SK-N-SH (cell line): ENCODE data around the gene CEP19. TPM values are rescaled to one million over a fixed set of nuclear protein-coding genes. Genes with fewer than 3 reads are reported as not detected.

Source experiments
- CTCF ChIA-PET: fragments of 300-600, 350-600 bp; formaldehyde crosslinking; extraction: SDS; loops from one replicate; lab custom pipeline; 2021; lab: Yijun Ruan, JAX
- POLR2A ChIA-PET: fragments of 350-600 bp; sonication (Branson Sonifier 250); formaldehyde crosslinking; extraction: SDS; loops from one replicate; lab custom pipeline; 2020; ENCODE audit warnings: antibody characterized with exemption, inconsistent platforms; lab: Yijun Ruan, JAX
- DNase-seq: peaks from one replicate; pipeline ENCODE4 v3.0.0; 2012
- H2AFZ ChIP-seq: fragments of 200-600 bp; sonication (generic); 2 replicates; pipeline ENCODE4 v1.8.1; 2016; ENCODE audit warnings: antibody characterized with exemption, mild to moderate bottlenecking, low read depth
- H3F3A ChIP-seq: fragments of 200-600 bp; sonication (generic); replicated peaks from 2 replicates; pipeline ENCODE3; 2016; ENCODE audit warnings: antibody characterized with exemption, mild to moderate bottlenecking; ENCODE audit not compliant: insufficient read depth
- H3K27ac ChIP-seq, 2 experiments: fragments of 200-500 bp in 1 of 2; fragments of 200-600 bp in 1 of 2; sonication (Bioruptor generic) in 1 of 2; sonication (generic), shearing (Covaris generic) in 1 of 2; 2 replicates each; pipeline versions ENCODE4 v1.5.1 to v1.6.1; 2014 to 2016; ENCODE audit warnings: low read depth in 2 of 2, inconsistent platforms in 1 of 2, low read length in 1 of 2, mild to moderate bottlenecking in 1 of 2, mixed read lengths in 1 of 2
- H3K27me3 ChIP-seq: fragments of 200-600 bp; sonication (generic), shearing (Covaris generic); 2 replicates; pipeline ENCODE4 v1.6.1; 2016; ENCODE audit warnings: mixed run types; ENCODE audit not compliant: insufficient read depth
- H3K36me3 ChIP-seq, 2 experiments: fragments of 200-500 bp in 1 of 2; fragments of 200-600 bp in 1 of 2; sonication (Bioruptor generic) in 1 of 2; sonication (generic) in 1 of 2; replicated peaks in 1 of 2; 2 replicates each; pipeline versions ENCODE3 to v1.5.1; 2014 to 2016; ENCODE audit warnings: low read length in 1 of 2, mild to moderate bottlenecking in 1 of 2; ENCODE audit not compliant: insufficient read depth in 2 of 2, control insufficient read depth in 1 of 2
- H3K4me1 ChIP-seq, 2 experiments: fragments of 200-500 bp in 1 of 2; fragments of 200-600 bp in 1 of 2; sonication (Bioruptor generic) in 1 of 2; sonication (generic), shearing (Covaris generic) in 1 of 2; 2 replicates each; pipeline versions ENCODE4 v1.5.1 to v1.6.1; 2014 to 2016; ENCODE audit warnings: low read depth in 1 of 2, low read length in 1 of 2, mixed run types in 1 of 2; ENCODE audit not compliant: insufficient read depth in 2 of 2, control insufficient read depth in 1 of 2
- H3K4me2 ChIP-seq: fragments of 200-600 bp; sonication (generic), shearing (Covaris generic); 2 replicates; pipeline ENCODE4 v1.6.1; 2017; ENCODE audit warnings: mixed run types
- H3K4me3 ChIP-seq, 2 experiments: fragments of 200-500 bp in 1 of 2; fragments of 200-600 bp in 1 of 2; sonication (Bioruptor generic) in 1 of 2; sonication (generic), shearing (Covaris generic) in 1 of 2; 2 replicates each; pipeline versions ENCODE4 v1.5.1 to v1.8.1; 2014 to 2016; ENCODE audit warnings: low read depth in 2 of 2, inconsistent platforms in 1 of 2, low read length in 1 of 2, mild to moderate bottlenecking in 1 of 2, mixed read lengths in 1 of 2, moderate library complexity in 1 of 2
- H3K79me2 ChIP-seq: fragments of 200-600 bp; sonication (generic); 2 replicates; pipeline ENCODE4 v1.8.1; 2017; ENCODE audit warnings: mild to moderate bottlenecking; ENCODE audit not compliant: insufficient read depth
- H3K9ac ChIP-seq: fragments of 200-600 bp; sonication (generic); 2 replicates; pipeline ENCODE4 v1.6.1; 2017; ENCODE audit warnings: mixed run types
- H3K9me2 ChIP-seq: fragments of 200-600 bp; sonication (generic); 2 replicates; pipeline ENCODE4 v1.6.1; 2017; ENCODE audit warnings: mixed run types
- H3K9me3 ChIP-seq: fragments of 200-600 bp; sonication (generic); 2 replicates; pipeline ENCODE4 v1.6.1; 2017; ENCODE audit warnings: mixed run types, mild to moderate bottlenecking, moderate library complexity
- H4K20me1 ChIP-seq: fragments of 200-600 bp; sonication (generic); 2 replicates; pipeline ENCODE4 v1.6.1; 2017; ENCODE audit warnings: mild to moderate bottlenecking, mixed run types; ENCODE audit not compliant: insufficient read depth
- ELF1 ChIP-seq: IDR thresholded peaks from 2 replicates; pipeline ENCODE4 v1.4.0; 2012
- EZH2phosphoT487 ChIP-seq: fragments of 200-600 bp; sonication (generic); IDR thresholded peaks from 2 replicates; pipeline ENCODE4 v1.6.1; 2017; ENCODE audit warnings: low read depth, mixed run types, mild to moderate bottlenecking, antibody characterized with exemption, moderate library complexity, borderline replicate concordance
- FOSL2 ChIP-seq: IDR thresholded peaks from 2 replicates; pipeline ENCODE4 v1.4.0; 2012; ENCODE audit warnings: low read depth, mild to moderate bottlenecking, moderate library complexity, borderline replicate concordance
- FOXM1 ChIP-seq: IDR thresholded peaks from 2 replicates; pipeline ENCODE4 v1.4.0; 2012; ENCODE audit warnings: low read depth, mild to moderate bottlenecking
- GABPA ChIP-seq: IDR thresholded peaks from 2 replicates; pipeline ENCODE4 v1.4.0; 2012; ENCODE audit warnings: low read depth, mild to moderate bottlenecking
- JUND ChIP-seq: IDR thresholded peaks from 2 replicates; pipeline ENCODE4 v1.4.0; 2012
- NRF1 ChIP-seq: IDR thresholded peaks from 2 replicates; pipeline ENCODE4 v1.6.1; 2012; ENCODE audit warnings: low read depth, mild to moderate bottlenecking, low read length
- RAD21 ChIP-seq: IDR thresholded peaks from 2 replicates; pipeline ENCODE4 v1.6.1; 2012; ENCODE audit warnings: mild to moderate bottlenecking, low read length
- RCOR1 ChIP-seq: fragments of 150-350 bp; IDR thresholded peaks from 2 replicates; pipeline ENCODE4 v1.6.1; 2017; ENCODE audit warnings: antibody characterized with exemption, low read length
- RFX5 ChIP-seq: IDR thresholded peaks from 2 replicates; pipeline ENCODE4 v1.6.1; 2012; ENCODE audit warnings: mild to moderate bottlenecking, improper control_type of control experiment, low read length
- SMC3 ChIP-seq: IDR thresholded peaks from 2 replicates; pipeline ENCODE4 v1.6.1; 2012; ENCODE audit warnings: low read depth, low read length, improper control_type of control experiment
- TAF1 ChIP-seq: IDR thresholded peaks from 2 replicates; pipeline ENCODE4 v1.6.1; 2012; ENCODE audit warnings: low read depth, mild to moderate bottlenecking, low read length, moderate library complexity, borderline replicate concordance
- YY1 ChIP-seq: IDR thresholded peaks from 2 replicates; pipeline ENCODE4 v1.4.0; 2012; ENCODE audit warnings: low read depth, mild to moderate bottlenecking
- WGBS: methylation state at CpG from one replicate; pipeline ENCODE4 v1.1.6; 2017; ENCODE audit warnings: low lambda C conversion rate; 5-methylcytosine and 5-hydroxymethylcytosine counted together
- polyA plus RNA-seq, 3 experiments: library from polyadenylated mRNA; depleted of rRNA; stranded (reverse); fragments of >200 nt; gene quantifications; 2 replicates each; pipeline ENCODE4 v1.2.3, GENCODE V29; 2012
- TF ChIP-seq, protein P1 (sequence below): IDR thresholded peaks from 2 replicates; pipeline ENCODE4 v1.4.0; 2012; ENCODE audit warnings: low read depth, borderline replicate concordance
- TF ChIP-seq, protein P2 (sequence below): IDR thresholded peaks from 2 replicates; pipeline ENCODE4 v1.4.0; 2012; ENCODE audit warnings: low read depth, borderline replicate concordance
- TF ChIP-seq, protein P3 (sequence below): IDR thresholded peaks from 2 replicates; pipeline ENCODE4 v1.6.1; 2012; ENCODE audit warnings: mild to moderate bottlenecking, low read depth, low read length, moderate library complexity
- TF ChIP-seq, protein P4 (sequence below): IDR thresholded peaks from 2 replicates; pipeline ENCODE4 v1.4.0; 2012; ENCODE audit warnings: low read depth
- TF ChIP-seq, protein P5 (sequence below): fragments of 150-350 bp; IDR thresholded peaks from 2 replicates; pipeline ENCODE4 v1.6.1; 2016; ENCODE audit warnings: mild to moderate bottlenecking, low read depth, low read length

CEP19 gene
- polyA plus RNA-seq, 1 of the 3 experiments (the other 2 are of a cell fraction): 2.6 TPM

DNA sequence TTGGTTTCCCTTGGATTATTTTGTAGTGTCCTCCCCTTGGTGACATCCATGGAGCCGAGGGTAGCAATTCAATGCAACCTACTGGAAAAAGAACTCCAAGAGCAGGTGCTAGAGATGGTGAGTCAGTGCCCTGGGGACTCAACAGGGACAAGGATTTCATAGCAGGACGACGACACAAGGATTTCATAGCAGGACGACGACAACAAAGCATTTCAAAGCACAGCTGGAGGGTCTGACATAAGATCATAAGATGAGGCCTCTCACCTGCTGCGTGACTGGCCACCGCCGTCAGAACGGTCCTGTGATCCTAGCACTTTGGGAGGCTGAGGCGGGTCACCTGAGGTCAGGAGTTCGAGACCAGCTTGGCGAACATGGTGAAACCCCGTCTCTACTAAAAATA is 50.0 kb downstream of the CEP19 start:
- no peak overlapping the region for H3K4me2 ChIP-seq
- no peak overlapping the region for H3K4me3 ChIP-seq
- no peak overlapping the region for H3K9ac ChIP-seq
- WGBS: 94% methylated on average over 13 of the region's 13 CpGs
- H3K4me1 ChIP-seq: peaks cover 5 to 8% of the 10 kb centered on the region in 2 experiments; a peak in 2 of 4 replicates
- no peak for DNase-seq
- no peaks in the 10 kb centered on the region for H3K27me3 ChIP-seq
- CTCF ChIA-PET: interaction anchor here (1.0 kb wide), 1 partner anchor 32 kb away, joined by 3 read pairs; no protein-coding TSS in a partner anchor
- H2AFZ ChIP-seq: no peak overlapping the region
- no peak overlapping the region for H3K27ac ChIP-seq
- H3F3A ChIP-seq: peaks cover 5% of the 10 kb centered on the region
- no peaks in the 10 kb centered on the region for H4K20me1 ChIP-seq
- H3K9me3 ChIP-seq: no peaks in the 10 kb centered on the region
- H3K9me2 ChIP-seq: no peaks in the 10 kb centered on the region
- POLR2A ChIA-PET: no interaction called here
- H3K79me2 ChIP-seq: no peaks in the 10 kb centered on the region
- TF ChIP-seq FOXM1: no peak
- TF ChIP-seq FOSL2: no peak
- TF ChIP-seq GABPA: no peak
- TF ChIP-seq ELF1: no peak
- TF ChIP-seq JUND: no peak
- TF ChIP-seq, protein P1, sequence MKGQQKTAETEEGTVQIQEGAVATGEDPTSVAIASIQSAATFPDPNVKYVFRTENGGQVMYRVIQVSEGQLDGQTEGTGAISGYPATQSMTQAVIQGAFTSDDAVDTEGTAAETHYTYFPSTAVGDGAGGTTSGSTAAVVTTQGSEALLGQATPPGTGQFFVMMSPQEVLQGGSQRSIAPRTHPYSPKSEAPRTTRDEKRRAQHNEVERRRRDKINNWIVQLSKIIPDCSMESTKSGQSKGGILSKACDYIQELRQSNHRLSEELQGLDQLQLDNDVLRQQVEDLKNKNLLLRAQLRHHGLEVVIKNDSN: no peak
- TF ChIP-seq SMC3: no peak
- H3K36me3 ChIP-seq: no peaks in the 10 kb centered on the region

DNA sequence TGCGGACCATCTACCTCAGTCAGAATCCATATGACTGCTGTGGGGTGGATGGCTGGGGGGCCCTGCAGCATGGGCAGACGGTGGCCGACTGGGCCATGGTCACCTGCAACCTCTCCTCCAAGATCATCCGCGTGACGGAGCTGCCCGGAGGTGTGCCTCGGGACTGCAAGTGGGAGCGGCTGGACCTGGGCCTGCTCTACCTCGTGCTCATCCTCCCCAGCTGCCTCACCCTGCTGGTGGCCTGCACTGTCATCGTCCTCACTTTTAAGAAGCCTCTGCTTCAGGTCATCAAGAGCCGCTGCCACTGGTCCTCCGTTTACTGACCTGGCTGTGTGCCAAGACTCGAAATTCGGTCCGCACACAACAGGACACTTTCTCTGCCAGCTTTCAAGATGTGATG is 50.6 kb downstream of the CEP19 start:
- no peaks in the 10 kb centered on the region for H3K9me3 ChIP-seq
- peaks cover 5 to 8% of the 10 kb centered on the region in 2 experiments; a peak in 2 of 4 replicates for H3K4me1 ChIP-seq
- ChIA-PET POLR2A (no interaction called here), CTCF (interaction anchor here (1.0 to 1.7 kb wide), 2 partner anchors 23 to 51 kb away, joined by 4 read pairs; no protein-coding TSS in a partner anchor)
- H3F3A ChIP-seq: peaks cover 5% of the 10 kb centered on the region
- no peaks in the 10 kb centered on the region for H3K9me2 ChIP-seq
- H2AFZ ChIP-seq: no peak overlapping the region
- no peaks in the 10 kb centered on the region for H4K20me1 ChIP-seq
- no peaks in the 10 kb centered on the region for H3K79me2 ChIP-seq
- 77% methylated on average over 5 of the region's 16 CpGs for WGBS
- H3K9ac ChIP-seq: no peak overlapping the region
- no peak overlapping the region for H3K27ac ChIP-seq
- H3K4me2 ChIP-seq: no peak overlapping the region
- H3K4me3 ChIP-seq: no peak overlapping the region
- DNase-seq: no peak
- no peaks in the 10 kb centered on the region for H3K36me3 ChIP-seq
- no peaks in the 10 kb centered on the region for H3K27me3 ChIP-seq
- TF ChIP-seq EZH2phosphoT487: no peak
- no peak for TF ChIP-seq JUND
- no peak for TF ChIP-seq NRF1
- no peak for TF ChIP-seq FOXM1
- TF ChIP-seq, protein P2, sequence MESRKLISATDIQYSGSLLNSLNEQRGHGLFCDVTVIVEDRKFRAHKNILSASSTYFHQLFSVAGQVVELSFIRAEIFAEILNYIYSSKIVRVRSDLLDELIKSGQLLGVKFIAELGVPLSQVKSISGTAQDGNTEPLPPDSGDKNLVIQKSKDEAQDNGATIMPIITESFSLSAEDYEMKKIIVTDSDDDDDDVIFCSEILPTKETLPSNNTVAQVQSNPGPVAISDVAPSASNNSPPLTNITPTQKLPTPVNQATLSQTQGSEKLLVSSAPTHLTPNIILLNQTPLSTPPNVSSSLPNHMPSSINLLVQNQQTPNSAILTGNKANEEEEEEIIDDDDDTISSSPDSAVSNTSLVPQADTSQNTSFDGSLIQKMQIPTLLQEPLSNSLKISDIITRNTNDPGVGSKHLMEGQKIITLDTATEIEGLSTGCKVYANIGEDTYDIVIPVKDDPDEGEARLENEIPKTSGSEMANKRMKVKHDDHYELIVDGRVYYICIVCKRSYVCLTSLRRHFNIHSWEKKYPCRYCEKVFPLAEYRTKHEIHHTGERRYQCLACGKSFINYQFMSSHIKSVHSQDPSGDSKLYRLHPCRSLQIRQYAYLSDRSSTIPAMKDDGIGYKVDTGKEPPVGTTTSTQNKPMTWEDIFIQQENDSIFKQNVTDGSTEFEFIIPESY: no peak
- TF ChIP-seq, protein P3, sequence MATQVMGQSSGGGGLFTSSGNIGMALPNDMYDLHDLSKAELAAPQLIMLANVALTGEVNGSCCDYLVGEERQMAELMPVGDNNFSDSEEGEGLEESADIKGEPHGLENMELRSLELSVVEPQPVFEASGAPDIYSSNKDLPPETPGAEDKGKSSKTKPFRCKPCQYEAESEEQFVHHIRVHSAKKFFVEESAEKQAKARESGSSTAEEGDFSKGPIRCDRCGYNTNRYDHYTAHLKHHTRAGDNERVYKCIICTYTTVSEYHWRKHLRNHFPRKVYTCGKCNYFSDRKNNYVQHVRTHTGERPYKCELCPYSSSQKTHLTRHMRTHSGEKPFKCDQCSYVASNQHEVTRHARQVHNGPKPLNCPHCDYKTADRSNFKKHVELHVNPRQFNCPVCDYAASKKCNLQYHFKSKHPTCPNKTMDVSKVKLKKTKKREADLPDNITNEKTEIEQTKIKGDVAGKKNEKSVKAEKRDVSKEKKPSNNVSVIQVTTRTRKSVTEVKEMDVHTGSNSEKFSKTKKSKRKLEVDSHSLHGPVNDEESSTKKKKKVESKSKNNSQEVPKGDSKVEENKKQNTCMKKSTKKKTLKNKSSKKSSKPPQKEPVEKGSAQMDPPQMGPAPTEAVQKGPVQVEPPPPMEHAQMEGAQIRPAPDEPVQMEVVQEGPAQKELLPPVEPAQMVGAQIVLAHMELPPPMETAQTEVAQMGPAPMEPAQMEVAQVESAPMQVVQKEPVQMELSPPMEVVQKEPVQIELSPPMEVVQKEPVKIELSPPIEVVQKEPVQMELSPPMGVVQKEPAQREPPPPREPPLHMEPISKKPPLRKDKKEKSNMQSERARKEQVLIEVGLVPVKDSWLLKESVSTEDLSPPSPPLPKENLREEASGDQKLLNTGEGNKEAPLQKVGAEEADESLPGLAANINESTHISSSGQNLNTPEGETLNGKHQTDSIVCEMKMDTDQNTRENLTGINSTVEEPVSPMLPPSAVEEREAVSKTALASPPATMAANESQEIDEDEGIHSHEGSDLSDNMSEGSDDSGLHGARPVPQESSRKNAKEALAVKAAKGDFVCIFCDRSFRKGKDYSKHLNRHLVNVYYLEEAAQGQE: no peak
- TF ChIP-seq RCOR1: no peak
- no peak for TF ChIP-seq TAF1
- TF ChIP-seq, protein P1: no peak
- no peak for TF ChIP-seq GABPA
- TF ChIP-seq, protein P4, sequence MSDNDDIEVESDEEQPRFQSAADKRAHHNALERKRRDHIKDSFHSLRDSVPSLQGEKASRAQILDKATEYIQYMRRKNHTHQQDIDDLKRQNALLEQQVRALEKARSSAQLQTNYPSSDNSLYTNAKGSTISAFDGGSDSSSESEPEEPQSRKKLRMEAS: no peak
- no peak for TF ChIP-seq YY1
- TF ChIP-seq FOSL2: no peak
- TF ChIP-seq, protein P5, sequence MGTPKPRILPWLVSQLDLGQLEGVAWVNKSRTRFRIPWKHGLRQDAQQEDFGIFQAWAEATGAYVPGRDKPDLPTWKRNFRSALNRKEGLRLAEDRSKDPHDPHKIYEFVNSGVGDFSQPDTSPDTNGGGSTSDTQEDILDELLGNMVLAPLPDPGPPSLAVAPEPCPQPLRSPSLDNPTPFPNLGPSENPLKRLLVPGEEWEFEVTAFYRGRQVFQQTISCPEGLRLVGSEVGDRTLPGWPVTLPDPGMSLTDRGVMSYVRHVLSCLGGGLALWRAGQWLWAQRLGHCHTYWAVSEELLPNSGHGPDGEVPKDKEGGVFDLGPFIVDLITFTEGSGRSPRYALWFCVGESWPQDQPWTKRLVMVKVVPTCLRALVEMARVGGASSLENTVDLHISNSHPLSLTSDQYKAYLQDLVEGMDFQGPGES: no peak
- TF ChIP-seq RAD21: no peak
- TF ChIP-seq RFX5: no peak
